PC-9 (cell line): ENCODE results near the gene BMP8B.

Experiments
- EZH2 ChIP-seq: fragments of 200-600 bp; sonication (generic); IDR thresholded peaks from 2 replicates; pipeline ENCODE4 v1.8.0; 2017; ENCODE audit warnings: antibody characterized with exemption, low read depth
- TF ChIP-seq, protein P1 (sequence below): fragments of 200-600 bp; sonication (generic); conservative IDR thresholded peaks from 2 replicates; pipeline ENCODE4 v1.6.1; 2017; ENCODE audit warnings: mixed run types, antibody characterized with exemption, mild to moderate bottlenecking, moderate library complexity

DNA sequence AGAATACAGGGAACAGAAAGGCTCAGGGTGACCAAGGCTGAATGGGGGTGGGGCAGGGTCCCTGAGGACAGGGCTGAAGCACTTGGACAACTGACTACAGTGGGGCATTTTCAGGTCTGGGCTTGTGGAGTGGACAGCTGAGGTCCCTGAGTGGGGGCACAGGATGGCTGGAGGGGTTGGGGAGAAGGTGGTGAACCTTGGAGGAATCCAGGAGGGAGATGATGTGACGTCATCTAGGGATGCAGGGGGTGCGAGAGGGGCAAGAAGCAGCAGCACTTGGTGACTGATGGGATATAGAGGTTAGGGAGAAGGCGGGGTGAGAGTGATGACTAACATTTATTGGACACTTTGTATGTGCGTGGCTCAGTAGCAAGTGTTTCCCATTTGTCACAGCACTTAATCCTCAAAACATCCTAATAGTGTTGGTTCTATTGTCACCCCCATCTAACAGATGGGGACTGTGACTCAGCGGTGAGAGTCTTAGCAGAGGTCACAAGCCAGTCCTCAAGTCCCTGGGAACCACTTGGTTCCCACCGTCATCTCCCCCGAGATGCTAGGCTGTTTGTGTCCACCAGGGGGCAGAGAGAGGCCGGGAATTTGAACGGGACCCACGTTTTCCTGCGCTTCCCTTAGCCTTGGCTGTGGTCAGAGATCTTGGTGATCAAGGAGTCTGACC lies 27.9 kb upstream of the BMP8B start:
- TF ChIP-seq, protein P1, sequence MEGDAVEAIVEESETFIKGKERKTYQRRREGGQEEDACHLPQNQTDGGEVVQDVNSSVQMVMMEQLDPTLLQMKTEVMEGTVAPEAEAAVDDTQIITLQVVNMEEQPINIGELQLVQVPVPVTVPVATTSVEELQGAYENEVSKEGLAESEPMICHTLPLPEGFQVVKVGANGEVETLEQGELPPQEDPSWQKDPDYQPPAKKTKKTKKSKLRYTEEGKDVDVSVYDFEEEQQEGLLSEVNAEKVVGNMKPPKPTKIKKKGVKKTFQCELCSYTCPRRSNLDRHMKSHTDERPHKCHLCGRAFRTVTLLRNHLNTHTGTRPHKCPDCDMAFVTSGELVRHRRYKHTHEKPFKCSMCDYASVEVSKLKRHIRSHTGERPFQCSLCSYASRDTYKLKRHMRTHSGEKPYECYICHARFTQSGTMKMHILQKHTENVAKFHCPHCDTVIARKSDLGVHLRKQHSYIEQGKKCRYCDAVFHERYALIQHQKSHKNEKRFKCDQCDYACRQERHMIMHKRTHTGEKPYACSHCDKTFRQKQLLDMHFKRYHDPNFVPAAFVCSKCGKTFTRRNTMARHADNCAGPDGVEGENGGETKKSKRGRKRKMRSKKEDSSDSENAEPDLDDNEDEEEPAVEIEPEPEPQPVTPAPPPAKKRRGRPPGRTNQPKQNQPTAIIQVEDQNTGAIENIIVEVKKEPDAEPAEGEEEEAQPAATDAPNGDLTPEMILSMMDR: peak; percentile 83
- no peak for TF ChIP-seq EZH2
